HT-29 (cell line): Measurements from ENCODE around the gene OR8D1. TPM values are rescaled to one million over a fixed set of nuclear protein-coding genes. Genes with fewer than 3 reads are reported as not detected.
"Not testable (repeated sequence)": the region's sequence is repeated elsewhere in the genome, so short reads cannot be mapped to it uniquely, and the experiment has no call there.

Experiments used
- DNase-seq: peaks from one replicate; pipeline ENCODE4 v3.0.0-alpha.2; 2015; ENCODE audit warnings: low spot score
- total RNA-seq: library from RNA; depleted of rRNA; stranded (reverse); fragments of >200 nt; shearing (Covaris generic); gene quantifications from 2 replicates; pipeline ENCODE4 v1.2.3, GENCODE V29; 2014; rRNA removed

Gene OR8D1
- total RNA-seq, 1 experiment from 2014 or later: not detected

- no peak for DNase-seq
Measured at GRCh38 chr11:124285610-124286344, 28.0 kb downstream of the OR8D1 start.

GRCh38 chr11:124278261-124278660, 35.5 kb downstream of the OR8D1 start:
- no peak for DNase-seq

- DNase-seq: no peak
Measured at GRCh38 chr11:124277804-124278203, 35.9 kb downstream of the OR8D1 start.

- no peak for DNase-seq
Measured at GRCh38 chr11:124277207-124277606, 36.5 kb downstream of the OR8D1 start.

GRCh38 chr11:124276081-124276480, 37.7 kb downstream of the OR8D1 start:
- DNase-seq: no peak

- DNase-seq: no peak
Measured at GRCh38 chr11:124274000-124274399, 39.7 kb downstream of the OR8D1 start.

- not testable (repeated sequence) for DNase-seq
Measured at GRCh38 chr11:124270886-124271285, 42.9 kb downstream of the OR8D1 start.

GRCh38 chr11:124265041-124265440, 48.7 kb downstream of the OR8D1 start:
- not testable (repeated sequence) for DNase-seq

- DNase-seq: no peak
Measured at GRCh38 chr11:124256076-124256475, 57.7 kb downstream of the OR8D1 start, which contains the start of gene OR8G5. Gene OR8G5, plus strand, starts transcription at chr11:124256376. Its CDS starts 8,556 bp downstream, at chr11:124264932.

Other genes with a start within 250 kb of the OR8D1 start
- gene VWA5A, start 198.5 kb downstream of the OR8D1 start, total RNA-seq: 0.18 and 0.81 TPM in 2 replicates
- gene OR10D3, start 130.6 kb downstream of the OR8D1 start, total RNA-seq: not detected in 2 replicates
- gene OR8G1, start 72.9 kb downstream of the OR8D1 start, total RNA-seq: not detected in 2 replicates
- gene OR8G5, start 57.6 kb downstream of the OR8D1 start, total RNA-seq: not detected in 2 replicates
- not detected in 2 replicates for gene OR8D2, start 6.2 kb upstream of the OR8D1 start, total RNA-seq
- gene OR8B2, start 70.5 kb upstream of the OR8D1 start, total RNA-seq: not detected in 2 replicates
- not detected in 2 replicates for gene OR8B3, start 85.1 kb upstream of the OR8D1 start, total RNA-seq
- gene OR8B4, start 110.9 kb upstream of the OR8D1 start, total RNA-seq: not detected in 2 replicates
- gene OR8B8, start 131.7 kb upstream of the OR8D1 start, total RNA-seq: not detected in 2 replicates
- not detected in 2 replicates for gene OR8B12, start 229.7 kb upstream of the OR8D1 start, total RNA-seq